Measurements from ENCODE around the gene TMEM229B. TPM values are rescaled to one million over a fixed set of nuclear protein-coding genes. Genes with fewer than 3 reads are reported as not detected.

Gene TMEM229B
- total and polyA plus RNA-seq, 2 experiments from 2014 or later: 18.3 to 25.6 TPM

DNA sequence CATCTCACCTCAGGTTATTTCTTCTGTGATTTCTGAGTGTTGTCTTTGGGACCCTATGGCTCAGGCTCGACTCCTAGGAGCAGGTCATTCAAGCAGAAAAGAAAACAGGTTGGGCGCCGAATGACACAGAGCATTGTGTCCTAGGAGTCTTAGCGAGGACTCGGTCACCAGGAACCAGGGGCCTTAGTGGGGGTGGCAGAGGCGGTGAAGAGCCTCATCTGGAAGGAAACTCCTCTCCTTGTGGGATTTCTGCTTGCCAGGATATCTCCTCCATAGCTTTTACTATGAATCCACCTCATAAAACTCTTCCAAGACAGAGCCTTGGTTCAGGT is 45.2 kb upstream of the TMEM229B start:
- H4K20me1 ChIP-seq (ENCODE audit: insufficient read depth, poor library complexity, severe bottlenecking): no peaks in the 10 kb centered on the region
- H3K4me3 ChIP-seq: peak overlapping the region; percentile 77
- TF ChIP-seq EZH2phosphoT487 (IDR thresholded peaks at IDR 0.05; ENCODE audit: low read depth, severe bottlenecking, unreplicated experiment) (no peak), EZH2 (IDR thresholded peaks at IDR 0.05; ENCODE audit: borderline replicate concordance) (no peak)
- TF ChIP-seq, protein P1, sequence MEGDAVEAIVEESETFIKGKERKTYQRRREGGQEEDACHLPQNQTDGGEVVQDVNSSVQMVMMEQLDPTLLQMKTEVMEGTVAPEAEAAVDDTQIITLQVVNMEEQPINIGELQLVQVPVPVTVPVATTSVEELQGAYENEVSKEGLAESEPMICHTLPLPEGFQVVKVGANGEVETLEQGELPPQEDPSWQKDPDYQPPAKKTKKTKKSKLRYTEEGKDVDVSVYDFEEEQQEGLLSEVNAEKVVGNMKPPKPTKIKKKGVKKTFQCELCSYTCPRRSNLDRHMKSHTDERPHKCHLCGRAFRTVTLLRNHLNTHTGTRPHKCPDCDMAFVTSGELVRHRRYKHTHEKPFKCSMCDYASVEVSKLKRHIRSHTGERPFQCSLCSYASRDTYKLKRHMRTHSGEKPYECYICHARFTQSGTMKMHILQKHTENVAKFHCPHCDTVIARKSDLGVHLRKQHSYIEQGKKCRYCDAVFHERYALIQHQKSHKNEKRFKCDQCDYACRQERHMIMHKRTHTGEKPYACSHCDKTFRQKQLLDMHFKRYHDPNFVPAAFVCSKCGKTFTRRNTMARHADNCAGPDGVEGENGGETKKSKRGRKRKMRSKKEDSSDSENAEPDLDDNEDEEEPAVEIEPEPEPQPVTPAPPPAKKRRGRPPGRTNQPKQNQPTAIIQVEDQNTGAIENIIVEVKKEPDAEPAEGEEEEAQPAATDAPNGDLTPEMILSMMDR (IDR thresholded peaks at IDR 0.05; ENCODE audit: poor library complexity): no peak
- H2AFZ ChIP-seq: peak overlapping the region; percentile 92
- no peaks in the 10 kb centered on the region for H3K4me1 ChIP-seq (ENCODE audit: insufficient read depth)
- H3K79me2 ChIP-seq: peaks cover 42% of the 10 kb centered on the region
- no peaks in the 10 kb centered on the region for H3K9me2 ChIP-seq (replicated peaks; ENCODE audit: insufficient read depth)
- DNase-seq (ENCODE audit: low spot score): no peak
- H3K4me2 ChIP-seq: peak overlapping the region; percentile 94
- no peaks in the 10 kb centered on the region for H3K27me3 ChIP-seq
- WGBS (ENCODE audit: low lambda C conversion rate, missing lambda C conversion rate): 4% methylated on average over 6 of the region's 6 CpGs
- H3K9me3 ChIP-seq (ENCODE audit: low read depth): no peaks in the 10 kb centered on the region
- no peaks in the 10 kb centered on the region for H3K36me3 ChIP-seq (replicated peaks; ENCODE audit: insufficient read depth, low read depth)
- H3K27ac ChIP-seq: peak overlapping the region; percentile 95

DNA sequence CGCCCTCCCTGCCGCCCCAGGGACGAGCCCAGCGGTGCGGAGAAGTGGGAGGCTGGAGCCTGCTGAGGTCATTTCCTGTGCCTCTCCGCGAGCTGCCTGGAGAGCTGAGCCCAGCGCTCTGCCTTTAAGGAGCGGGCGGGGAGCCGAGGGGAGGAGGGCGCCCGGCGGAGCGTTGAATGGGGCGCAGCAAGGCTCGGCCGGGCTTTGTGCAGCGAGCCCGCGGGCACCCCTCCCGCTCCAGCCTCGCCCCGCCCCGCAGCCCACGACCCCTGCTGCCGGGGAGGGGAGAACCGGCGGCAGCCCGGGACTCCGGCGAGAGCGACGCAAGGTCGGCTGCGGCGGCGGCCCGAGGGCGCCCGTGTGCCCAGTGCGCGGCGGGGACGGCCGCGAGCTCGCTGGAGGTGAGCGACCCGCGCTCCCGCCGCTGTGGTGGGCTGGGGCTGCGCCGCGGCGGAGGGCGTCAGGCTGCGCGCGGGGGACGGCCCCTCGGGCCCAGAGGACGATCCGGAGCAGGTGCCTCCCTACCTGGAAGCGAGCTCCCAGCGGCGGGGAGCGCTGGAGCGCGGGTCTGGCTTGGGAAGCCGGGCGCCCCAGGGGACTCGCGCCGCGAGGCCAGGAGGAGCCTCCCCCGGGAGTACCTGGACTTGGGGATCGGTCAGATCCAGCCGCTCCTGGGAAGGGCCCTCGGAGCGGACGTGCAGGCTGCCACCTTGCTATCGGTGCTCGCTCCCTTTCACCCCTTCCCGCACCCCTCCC is 44.7 kb upstream of the TMEM229B start, which contains the start of gene PLEKHH1:
PLEKHH1 (plus strand) TSS at position 293 of the 756 bp plus-strand sequence. CDS start 8,578 bp downstream, outside the sequence.
- Histone ChIP-seq H3K36me3 (replicated peaks; ENCODE audit: insufficient read depth, low read depth) (no peaks in the 10 kb centered on the region), H3K4me3 (peak within 1 kb of the TSS; percentile 77), H3K27me3 (no peaks in the 10 kb centered on the region), H4K20me1 (ENCODE audit: insufficient read depth, poor library complexity, severe bottlenecking) (no peaks in the 10 kb centered on the region), H3K9me3 (ENCODE audit: low read depth) (no peaks in the 10 kb centered on the region), H3K79me2 (peaks cover 37% of the 10 kb centered on the region), H3K9me2 (replicated peaks; ENCODE audit: insufficient read depth) (no peaks in the 10 kb centered on the region), H2AFZ (peak within 1 kb of the TSS; percentile 92), H3K4me2 (peak within 1 kb of the TSS; percentile 94), H3K27ac (peak within 1 kb of the TSS; percentile 95), H3K4me1 (ENCODE audit: insufficient read depth) (no peaks in the 10 kb centered on the region)
- WGBS (ENCODE audit: low lambda C conversion rate, missing lambda C conversion rate): 1% methylated on average over 71 of the region's 86 CpGs
- TF ChIP-seq EZH2phosphoT487 (IDR thresholded peaks at IDR 0.05; ENCODE audit: low read depth, severe bottlenecking, unreplicated experiment) (no peak), EZH2 (IDR thresholded peaks at IDR 0.05; ENCODE audit: borderline replicate concordance) (no peak)
- TF ChIP-seq, protein P1 (IDR thresholded peaks at IDR 0.05; ENCODE audit: poor library complexity): peak; percentile 13
- peak; percentile 90 for DNase-seq (ENCODE audit: low spot score)

DNA sequence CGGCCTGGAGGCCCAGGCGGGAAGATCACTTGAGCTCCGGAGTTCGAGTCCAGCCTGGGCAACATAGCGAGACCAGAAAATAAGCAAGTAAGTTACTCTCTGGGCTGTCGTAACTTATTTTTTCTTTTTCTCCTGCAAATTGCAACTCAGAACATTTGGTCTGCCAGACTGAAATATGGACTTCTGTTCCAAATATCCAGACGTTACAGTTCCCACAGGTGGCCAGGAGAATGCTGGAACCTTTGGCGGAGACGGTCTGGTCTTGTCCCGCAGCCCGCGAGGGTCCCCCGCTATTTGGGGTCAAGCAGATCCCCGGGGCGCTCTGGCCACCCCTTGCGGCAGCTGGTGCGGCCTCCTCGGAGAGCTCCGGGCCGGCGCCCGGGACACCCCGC is 44.1 kb upstream of the TMEM229B start:
- Histone ChIP-seq H3K27ac (peak overlapping the region; percentile 95), H3K9me2 (replicated peaks; ENCODE audit: insufficient read depth) (no peaks in the 10 kb centered on the region), H3K9me3 (ENCODE audit: low read depth) (no peaks in the 10 kb centered on the region), H3K36me3 (replicated peaks; ENCODE audit: insufficient read depth, low read depth) (no peaks in the 10 kb centered on the region), H3K4me1 (ENCODE audit: insufficient read depth) (no peaks in the 10 kb centered on the region), H3K79me2 (peaks cover 31% of the 10 kb centered on the region), H3K4me2 (peak overlapping the region; percentile 94), H3K27me3 (no peaks in the 10 kb centered on the region), H4K20me1 (ENCODE audit: insufficient read depth, poor library complexity, severe bottlenecking) (no peaks in the 10 kb centered on the region), H2AFZ (peak overlapping the region; percentile 92), H3K4me3 (peak overlapping the region; percentile 77)
- DNase-seq (ENCODE audit: low spot score): no peak
- TF ChIP-seq EZH2 (IDR thresholded peaks at IDR 0.05; ENCODE audit: borderline replicate concordance) (no peak), EZH2phosphoT487 (IDR thresholded peaks at IDR 0.05; ENCODE audit: low read depth, severe bottlenecking, unreplicated experiment) (no peak)
- TF ChIP-seq, protein P1 (IDR thresholded peaks at IDR 0.05; ENCODE audit: poor library complexity): peak; percentile 2
- 22% methylated on average over 23 of the region's 23 CpGs for WGBS (ENCODE audit: low lambda C conversion rate, missing lambda C conversion rate)
